HG02870 (cell line): ENCODE measurements around the gene RPL35.
"Not testable (repeated sequence)": the region's sequence is repeated elsewhere in the genome, so short reads cannot be mapped to it uniquely, and the experiment has no call there.

Experiments used
- ATAC-seq: cut with Tn5 transposase; IDR thresholded peaks from one replicate; pipeline ENCODE4 v1.9.1; 2021; ENCODE audit warnings: mild to moderate bottlenecking, moderate library complexity; ENCODE audit not compliant: unreplicated experiment

The RPL35 gene

GRCh38 chr9:124852829-124853531, 8.8 kb downstream of the RPL35 start, which contains the start of gene WDR38:
Gene WDR38, plus strand, starts transcription at chr9:124853460. Its CDS starts 72 bp downstream, at chr9:124853532.
- ATAC-seq = peak; percentile 43

GRCh38 chr9:124852121-124852828, 9.5 kb downstream of the RPL35 start:
- no peak for ATAC-seq

GRCh38 chr9:124849801-124850200, 12.0 kb downstream of the RPL35 start:
- no peak for ATAC-seq

DNA sequence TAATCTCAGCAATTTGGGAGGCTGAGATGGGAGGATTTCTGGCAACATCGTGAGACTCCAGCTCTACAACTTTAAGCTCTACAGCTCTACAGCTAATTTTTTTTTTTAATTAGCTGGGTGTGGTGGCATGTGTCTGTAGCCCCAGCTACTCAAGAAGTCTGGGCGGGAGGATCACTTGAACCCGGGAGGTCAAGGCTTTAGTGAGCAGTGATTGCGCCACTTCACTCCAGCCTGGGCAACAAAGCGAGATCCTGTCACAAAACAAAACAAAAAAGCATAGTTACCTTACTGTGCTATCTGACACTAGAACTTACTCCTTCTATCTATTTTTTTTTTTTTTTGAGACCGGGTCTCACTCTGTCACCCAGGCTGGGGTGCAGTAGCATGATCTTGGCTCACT, 14.8 kb downstream of the RPL35 start:
- no peak for ATAC-seq

DNA sequence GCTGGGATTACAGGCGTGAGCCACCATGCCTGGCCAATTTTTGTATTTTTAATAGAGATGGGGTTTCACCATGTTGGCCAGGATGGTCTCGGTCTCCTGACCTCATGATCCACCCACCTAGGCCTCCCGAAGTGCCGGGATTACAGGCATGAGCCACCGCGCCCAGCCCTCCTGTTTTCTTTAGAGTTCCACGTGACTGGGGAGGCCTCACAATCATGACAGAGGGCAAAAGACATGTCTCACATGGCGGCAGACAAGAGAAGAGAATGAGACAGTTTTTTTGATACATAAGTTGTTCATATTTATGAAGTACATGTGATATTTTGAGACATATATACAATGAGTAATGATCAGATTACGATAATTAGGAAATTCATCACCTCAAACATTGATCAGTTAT, 15.3 kb downstream of the RPL35 start:
- not testable (repeated sequence) for ATAC-seq

DNA sequence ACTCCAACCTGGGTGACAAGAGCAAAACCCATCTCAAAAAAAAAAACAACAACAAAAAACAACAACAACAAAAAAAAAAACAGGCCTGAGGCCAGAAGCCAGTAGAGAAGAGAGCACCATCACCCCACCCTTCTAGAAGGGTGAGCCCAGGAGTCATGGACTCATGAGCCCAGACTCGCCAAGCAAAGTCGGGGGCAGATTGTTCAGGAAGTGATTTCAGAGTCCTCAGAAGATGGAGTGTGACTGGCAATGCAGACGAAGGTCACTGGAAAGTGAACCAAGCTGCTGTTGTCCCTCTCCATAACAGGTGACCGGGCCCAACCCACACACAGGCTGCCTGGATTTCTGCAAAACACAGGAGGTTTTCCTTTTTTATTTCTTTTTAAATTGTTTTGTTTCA, 17.5 kb downstream of the RPL35 start:
- ATAC-seq = no peak

GRCh38 chr9:124843456-124844034, 18.2 kb downstream of the RPL35 start:
- ATAC-seq = no peak

- no peak for ATAC-seq
Measured at GRCh38 chr9:124841075-124841821, 20.5 kb downstream of the RPL35 start.

DNA sequence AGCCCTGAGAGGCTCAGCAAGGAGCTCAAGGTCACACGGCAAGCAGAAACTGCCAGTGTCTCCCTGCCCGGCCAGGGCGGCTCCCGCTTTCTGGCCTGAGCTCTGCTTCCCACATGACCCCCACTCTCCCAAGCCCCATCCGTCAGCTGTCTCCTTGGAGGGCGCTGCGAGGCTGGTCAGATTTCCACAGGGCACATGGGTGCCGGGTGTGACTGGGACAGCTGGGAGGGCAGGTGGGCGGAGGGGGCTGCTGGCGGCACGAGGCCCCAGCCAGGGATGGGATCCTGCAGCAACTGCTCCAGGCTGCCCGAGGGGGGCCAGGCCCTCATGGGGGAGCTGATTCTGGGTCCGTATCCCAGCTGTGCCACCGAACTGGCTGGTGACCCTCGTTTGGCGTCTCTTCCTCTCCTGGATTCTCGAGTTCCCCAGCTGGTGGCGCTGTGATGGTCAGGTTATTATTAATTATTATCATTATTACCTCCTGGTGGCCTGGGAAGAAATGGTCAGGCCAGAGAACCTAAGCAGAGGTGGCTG, 21.4 kb downstream of the RPL35 start:
- ATAC-seq = no peak

- no peak for ATAC-seq
Measured at GRCh38 chr9:124839612-124840299, 22.0 kb downstream of the RPL35 start.

- ATAC-seq = not testable (repeated sequence)
Measured at GRCh38 chr9:124838567-124839275, 23.0 kb downstream of the RPL35 start.

- not testable (repeated sequence) for ATAC-seq
Measured at GRCh38 chr9:124838132-124838531, 23.6 kb downstream of the RPL35 start.

DNA sequence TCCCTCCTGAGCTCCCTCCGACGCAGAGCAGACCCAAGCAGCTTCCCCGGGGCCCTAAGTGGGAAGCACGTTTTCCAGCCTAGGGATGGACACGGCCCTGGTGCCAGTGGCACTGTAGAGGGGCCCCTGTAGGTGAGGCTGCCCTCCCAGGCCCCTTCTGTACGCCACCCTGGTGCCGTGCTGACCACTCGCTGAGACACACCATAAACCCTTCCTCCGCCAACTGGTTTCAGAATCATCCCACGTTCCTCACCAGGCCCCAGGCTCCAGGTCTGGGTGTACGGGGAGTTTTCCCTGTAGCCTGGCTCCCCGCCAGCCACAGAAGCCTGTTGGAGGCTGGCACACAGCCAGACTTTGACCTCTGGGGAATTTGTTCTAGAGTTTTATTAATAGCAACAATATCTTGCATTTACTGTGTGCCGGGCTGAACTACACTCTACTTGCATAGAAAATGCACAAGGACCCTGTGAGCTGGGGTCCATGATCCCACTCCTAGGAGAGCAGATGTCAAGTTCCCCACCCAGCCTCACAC, 26.7 kb downstream of the RPL35 start:
- ATAC-seq = no peak

- no peak for ATAC-seq
Measured at GRCh38 chr9:124834591-124834990, 27.2 kb downstream of the RPL35 start.

- ATAC-seq = no peak
Measured at GRCh38 chr9:124831642-124832364, 30.0 kb downstream of the RPL35 start.

DNA sequence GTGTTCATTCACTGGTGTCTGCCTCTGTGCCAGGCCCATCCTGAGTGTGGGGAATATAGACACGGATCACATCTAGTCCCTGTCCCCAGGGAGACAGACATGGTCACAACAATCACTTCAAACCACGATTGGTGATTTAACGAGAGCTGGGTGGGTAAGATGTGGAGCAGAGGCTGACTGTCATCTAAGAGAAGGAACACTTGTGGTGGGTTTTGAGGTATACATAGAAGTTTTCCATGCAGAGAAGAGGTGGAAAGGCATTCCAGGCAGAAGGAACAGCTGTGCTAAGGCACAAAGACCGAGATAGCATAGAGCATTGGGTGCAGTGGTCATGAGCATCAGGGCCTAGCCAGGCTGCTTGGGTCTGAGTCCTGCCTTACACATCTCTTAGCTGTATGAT, 31.2 kb downstream of the RPL35 start:
- no peak for ATAC-seq

- ATAC-seq = no peak
Measured at GRCh38 chr9:124829334-124829669, 32.5 kb downstream of the RPL35 start.

GRCh38 chr9:124828489-124829333, 33.0 kb downstream of the RPL35 start:
- no peak for ATAC-seq
